SKM-1 treated with dmso at 0.1 percent for 144 hours (cell line): Measurements from ENCODE around the gene IRF1.
"Not testable (repeated sequence)": the region's sequence is repeated elsewhere in the genome, so short reads cannot be mapped to it uniquely, and the experiment has no call there.

ENCODE experiments used
- DNase-seq: peaks from one replicate; lab custom pipeline; 2025; ENCODE audit not compliant: unreplicated experiment; lab: John Stamatoyannopoulos, UW

Gene IRF1

DNA sequence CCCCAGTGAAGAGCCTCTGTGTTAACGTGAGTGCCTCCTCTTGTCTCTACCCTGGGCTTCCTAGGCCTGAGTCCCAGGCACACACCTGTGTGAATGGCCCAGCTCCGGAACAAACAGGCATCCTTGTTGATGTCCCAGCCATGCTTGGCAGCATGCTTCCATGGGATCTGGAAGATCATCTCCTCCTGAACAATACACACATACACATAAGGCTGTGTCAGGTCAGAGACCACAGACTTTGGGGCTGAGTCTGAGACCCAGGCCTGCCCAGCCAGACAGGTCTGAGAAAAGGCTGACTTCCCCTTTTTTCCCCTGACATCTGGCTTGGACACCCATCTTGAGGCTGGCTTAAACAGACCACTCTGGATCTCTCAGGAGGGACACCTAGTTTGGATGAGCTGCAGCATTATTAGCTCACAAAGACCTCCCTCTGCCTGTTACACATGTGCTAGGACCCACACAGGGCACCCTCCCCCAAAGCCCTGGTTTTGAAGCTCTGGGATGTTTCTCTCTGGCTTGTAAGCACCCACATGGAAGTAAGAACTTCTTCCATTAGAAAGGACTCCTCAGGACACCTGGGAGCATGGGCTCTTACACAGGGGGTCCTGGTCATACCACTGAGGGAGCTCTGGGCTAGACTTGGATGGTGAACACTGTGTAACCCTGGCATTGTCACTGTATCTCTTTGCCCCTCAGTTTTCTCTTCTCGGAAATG is 2.6 kb downstream of the IRF1 start:
- DNase-seq, result peak; percentile 17

DNA sequence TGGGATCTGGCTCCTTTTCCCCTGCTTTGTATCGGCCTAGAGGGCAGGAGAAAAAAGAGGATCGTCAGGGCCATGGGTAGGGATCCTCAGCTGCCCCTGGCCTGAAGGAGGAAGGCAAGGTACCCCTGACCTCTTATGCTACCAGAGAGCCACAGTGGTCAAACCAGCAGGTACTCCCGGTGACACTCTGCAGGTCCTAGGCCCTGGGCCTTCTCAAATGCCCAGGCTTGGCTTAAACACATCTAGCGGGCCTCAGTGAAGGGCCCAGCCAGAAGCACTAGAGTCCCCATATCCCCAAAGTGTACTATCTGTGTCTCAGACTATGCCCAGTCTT is 3.5 kb downstream of the IRF1 start:
- no peak for DNase-seq

DNA sequence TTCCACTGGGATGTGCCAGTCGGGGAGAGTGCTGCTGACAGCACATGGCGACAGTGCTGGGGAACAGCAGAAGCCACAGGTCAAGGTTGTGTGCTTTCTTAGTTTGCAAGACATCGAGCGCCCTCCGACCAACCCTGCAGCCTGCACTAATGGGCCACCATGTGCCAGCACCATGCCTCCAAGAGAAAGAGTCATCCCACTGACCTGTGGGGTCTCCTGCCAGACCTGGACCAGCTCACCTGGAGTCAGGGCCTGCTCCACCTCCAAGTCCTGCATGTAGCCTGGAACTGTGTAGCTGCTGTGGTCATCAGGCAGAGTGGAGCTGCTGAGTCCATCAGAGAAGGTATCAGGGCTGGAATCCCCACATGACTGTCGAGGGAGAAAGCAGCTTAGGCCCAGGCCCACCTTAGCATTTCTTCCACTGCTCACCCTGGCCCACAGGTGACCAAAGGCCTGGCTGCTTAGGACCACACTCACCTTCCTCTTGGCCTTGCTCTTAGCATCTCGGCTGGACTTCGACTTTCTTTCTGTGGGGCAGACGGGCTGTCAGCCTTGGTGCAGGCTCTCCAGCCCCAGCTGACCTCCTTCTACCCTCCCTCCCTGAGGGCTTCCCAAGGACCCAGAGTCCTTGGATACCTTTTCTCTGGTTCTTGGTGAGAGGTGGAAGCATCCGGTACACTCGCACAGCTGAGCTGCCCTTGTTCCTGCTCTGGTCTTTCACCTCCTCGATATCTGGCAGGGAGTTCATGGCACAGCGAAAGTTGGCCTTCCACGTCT is 4.1 kb downstream of the IRF1 start:
- no peak for DNase-seq

DNA sequence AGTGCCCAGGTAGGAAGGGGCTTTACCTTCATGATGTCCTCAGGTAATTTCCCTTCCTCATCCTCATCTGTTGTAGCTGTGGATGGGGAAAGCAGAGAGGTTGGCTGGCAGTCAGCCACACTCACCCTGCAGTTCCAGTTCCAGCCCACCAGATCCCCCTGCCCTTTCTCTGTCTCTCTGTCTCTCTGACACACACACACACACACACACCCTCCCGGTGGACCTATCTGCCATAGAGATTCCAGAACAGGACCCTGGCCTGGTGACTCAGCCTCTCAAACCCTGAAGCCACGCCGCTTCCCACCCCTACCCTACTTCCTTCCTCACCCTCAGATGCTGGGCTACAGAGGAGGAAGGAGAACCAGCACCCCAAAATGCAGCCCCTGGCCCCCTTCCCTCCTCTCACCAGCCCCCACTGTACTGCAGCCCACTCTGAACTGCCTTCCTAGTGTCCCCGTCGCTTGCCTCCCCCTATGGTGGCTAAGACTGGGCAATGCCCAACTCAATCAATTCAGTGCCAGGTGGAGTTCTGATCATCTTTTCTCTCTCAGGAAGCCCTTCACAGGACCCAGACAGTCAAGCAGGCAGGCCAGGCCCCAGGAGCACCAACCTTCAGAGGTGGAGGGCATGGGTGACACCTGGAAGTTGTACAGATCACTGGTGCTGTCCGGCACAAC is 4.8 kb downstream of the IRF1 start:
- DNase-seq, result no peak

DNA sequence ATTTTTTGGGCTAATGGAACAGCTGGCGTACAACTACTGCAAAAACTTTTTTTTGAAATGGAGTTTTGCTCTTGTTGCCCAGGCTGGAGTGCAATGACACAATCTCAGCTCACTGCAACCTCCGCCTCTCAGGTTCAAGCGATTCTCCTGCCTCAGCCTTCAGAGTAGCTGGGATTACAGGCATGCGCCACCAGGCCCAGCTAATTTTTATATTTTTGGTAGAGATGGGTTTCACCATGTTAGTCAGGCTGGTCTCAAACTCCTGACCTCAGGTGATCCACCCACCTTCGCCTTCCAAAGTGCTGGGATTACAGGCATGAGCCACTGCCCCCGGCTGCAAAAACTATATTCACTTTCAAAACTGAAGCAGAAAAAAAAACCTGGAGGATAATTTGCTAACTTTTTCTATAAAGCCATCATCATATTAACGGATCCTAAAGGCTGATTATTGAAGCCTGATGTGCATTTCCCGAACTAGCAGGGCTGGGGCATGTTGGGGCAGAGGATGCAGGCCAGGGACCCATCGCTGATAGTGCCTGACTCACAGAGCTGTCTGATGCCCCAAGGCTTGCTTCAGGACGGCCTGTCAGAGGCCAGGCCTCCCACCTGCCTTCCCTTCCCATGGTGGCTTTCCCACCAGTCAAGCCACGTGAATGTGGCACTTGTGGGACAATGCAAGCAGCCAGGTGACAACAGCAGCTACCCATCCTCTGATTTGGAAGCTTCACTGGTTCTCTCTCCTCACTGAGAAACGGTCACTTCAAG is 5.5 kb downstream of the IRF1 start:
- DNase-seq, result not testable (repeated sequence)

DNA sequence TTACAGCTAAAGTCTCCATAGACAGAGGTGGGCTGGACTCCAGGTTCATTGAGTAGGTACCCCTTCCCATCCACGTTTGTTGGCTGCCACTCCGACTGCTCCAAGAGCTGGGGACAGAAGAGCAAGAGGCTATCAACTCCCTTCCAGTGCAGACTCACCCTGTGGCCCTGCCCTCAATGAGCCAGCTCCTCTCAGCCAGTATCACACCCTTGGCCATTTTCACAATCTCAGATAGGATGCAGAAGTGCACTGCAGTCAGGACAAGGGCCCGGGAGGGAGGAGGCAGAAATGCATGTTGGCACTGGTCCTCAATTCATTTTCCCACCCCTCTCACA is 6.2 kb downstream of the IRF1 start:
- no peak for DNase-seq

DNA sequence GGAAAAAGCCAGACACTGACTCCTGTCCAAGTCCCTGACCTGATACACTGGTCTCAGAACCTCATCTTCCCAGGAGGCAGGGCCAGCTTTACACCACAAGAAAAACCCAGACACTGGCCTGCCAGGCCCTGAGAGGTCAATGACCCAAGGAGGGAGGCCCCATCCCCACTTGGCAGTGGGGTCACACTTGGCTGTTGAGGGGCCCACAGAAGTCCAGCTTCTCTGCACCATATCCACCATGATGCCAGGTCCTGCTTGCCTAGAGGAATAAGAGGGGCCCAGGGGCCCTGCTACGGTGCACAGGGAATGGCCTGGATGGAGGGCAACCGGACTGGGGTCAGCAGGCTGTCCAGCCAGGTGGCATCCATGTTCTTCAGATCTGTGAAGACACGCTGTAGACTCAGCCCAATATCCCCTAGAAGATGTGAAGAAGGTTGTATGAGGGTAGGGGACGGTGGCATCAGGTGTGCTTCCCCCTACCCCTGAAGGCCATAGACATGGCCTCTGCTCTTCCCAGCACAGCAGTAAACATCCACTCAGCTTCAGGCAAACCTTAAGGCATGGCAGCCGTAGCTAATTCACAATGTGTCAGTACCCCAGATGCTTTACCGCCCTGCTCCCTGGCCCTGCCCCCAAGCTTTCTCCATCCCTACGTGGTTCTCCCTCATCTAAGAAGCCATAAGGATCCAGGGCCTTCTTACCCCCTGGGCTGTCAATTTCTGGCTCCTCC is 6.7 kb downstream of the IRF1 start:
- DNase-seq, result no peak

DNA sequence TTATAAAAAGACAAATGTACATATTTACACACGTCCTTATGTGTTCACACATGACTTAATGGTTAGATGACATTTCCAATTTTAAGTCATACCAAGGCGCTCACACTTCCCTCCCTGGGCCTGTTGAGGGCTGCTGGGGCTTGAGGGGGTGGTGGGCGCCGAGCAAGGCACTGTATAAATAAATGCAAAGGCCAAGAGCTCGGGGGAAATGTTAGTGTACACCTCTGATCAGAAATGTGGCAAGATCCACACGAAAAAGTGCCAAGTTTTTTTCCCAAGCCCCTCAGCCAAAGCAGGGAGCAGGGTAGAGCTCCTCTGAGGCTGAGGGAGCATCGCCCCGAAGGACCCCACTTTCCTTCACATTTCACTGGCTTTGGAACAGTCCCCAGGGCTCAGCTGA is 7.5 kb downstream of the IRF1 start:
- no peak for DNase-seq

DNA sequence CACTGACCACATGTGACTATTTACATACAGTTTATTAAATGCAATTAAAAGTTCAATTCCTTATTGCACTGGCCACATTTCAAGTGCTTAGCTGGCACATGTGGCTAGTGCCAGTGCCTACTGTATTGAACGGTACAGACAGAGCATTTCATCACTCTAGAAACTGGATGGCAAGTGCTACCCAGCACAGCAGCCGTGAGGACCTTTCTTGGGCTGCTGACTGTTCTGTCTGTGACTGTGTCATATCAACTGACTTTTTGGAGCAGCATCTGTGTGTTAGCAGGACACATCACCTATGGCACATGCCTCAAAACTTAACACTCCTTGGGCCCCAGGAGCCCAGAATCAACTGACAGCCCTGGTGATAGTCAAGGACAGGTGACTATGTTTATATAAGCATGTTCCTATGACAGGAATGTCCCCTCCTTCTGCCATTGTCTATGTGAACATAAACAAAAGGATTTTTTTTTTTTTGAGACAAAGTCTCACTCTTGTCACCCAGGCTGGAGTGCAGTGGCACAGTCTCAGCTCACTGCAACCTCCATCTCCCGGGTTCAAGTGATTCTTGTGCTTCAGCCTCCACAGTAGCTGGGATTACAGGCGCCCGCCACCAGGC is 8.9 kb downstream of the IRF1 start:
- DNase-seq, result no peak

DNA sequence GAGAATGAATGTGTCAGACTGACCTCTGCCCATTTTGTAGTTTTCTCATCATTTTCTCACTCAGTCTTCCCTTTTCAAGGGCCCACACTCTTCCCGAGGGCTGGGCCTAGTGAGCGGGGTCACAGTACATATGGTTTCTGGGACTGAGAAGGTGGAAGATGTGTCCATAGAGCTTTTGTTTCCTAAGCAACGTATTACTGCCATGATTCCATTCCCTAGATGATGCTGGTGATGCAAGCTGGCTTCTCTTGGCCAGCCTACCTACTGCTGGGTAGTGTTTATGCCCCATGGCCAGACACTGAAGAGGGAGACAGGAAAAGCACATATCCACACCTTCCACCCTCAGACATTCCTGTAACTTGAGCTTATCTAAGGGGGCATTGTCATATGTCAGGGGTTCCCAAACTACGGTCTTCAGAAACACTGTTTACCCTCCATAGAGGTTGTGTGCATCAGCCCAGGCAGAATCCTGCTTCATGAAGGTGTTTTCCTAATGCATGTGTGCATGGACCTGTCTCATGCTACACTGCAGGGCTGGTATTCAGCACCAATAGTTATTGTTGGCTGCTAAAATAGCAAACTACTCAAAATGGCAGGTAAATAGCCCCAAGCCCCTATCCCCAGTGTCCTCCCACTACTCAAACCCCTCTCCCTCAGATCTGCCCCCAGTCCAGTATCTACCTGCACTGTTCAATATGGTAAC is 9.5 kb downstream of the IRF1 start:
- DNase-seq, result no peak

DNA sequence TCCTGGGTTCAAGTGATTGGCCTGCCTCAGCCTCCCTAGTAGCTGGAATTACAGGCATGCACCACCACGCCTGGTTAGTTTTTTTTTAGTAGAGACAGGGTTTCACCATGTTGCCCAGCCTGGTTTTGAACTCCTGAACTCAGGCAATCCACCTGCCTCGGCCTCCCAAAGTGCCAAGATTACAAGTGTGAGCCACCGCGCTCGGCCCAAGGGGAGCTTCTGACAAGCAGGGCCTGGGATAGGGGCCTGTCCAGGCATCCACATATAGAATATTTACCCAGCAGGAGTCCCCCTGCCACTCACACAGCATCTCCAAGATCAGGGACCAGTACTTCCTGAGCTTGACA is 10.1 kb downstream of the IRF1 start:
- no peak for DNase-seq

DNA sequence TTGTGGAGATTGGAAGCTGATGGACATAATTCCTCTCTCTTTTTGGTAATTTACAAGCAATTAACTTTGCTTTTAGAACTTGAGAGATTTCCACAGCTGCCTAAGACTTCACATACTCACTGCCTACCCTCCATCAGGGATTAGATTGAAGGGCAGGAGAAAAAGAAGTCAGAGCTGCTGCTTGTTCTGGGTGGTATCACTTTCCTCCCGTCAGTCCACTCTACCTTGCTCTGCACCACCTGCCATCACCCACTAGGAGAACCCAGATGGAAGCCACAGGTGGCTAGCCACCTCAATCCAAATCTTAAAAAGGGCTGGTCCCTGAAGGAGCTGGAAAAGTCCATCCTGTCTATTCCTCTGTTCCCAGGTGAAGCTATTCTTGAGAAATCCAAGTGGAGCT is 10.5 kb downstream of the IRF1 start:
- DNase-seq, result no peak

DNA sequence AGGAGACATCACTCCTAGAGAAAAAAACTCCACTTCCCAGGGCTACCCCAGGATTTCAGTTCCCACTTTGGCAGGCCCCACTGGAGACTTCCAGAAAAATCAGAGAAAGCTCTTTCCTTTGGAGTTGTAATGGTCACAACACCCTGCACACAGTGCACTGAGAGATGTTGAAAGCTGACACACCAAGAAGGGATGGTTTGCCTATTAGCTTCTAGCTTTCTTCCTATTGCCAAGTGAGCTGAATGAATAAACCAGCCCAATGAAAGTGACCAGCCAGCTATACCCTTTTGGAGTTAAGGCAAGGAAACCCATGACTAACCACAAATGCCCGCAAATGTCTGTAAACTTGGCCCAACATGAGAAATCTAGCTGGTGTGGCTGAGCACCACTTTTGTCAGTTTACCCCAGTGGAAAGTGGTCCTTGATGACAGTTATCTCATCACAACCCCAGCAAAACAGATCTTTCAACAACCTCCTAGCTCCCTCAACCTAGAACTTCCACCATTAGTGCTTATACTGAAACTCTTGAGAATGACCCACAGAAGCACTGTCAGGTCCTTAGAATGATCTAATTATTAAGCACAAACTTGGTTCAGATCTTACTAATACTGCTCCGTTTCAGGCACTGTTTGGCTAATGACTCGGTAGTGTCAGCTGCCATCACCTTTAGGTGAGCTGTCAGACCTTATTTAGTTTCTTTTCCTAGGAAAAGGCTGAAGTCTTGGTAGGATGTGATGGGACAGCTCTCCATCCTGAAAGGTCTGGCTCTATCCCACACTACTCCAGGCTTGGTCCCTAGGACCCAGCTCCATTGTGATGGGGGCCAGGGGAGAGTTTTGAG is 11.2 kb downstream of the IRF1 start:
- DNase-seq, result no peak

DNA sequence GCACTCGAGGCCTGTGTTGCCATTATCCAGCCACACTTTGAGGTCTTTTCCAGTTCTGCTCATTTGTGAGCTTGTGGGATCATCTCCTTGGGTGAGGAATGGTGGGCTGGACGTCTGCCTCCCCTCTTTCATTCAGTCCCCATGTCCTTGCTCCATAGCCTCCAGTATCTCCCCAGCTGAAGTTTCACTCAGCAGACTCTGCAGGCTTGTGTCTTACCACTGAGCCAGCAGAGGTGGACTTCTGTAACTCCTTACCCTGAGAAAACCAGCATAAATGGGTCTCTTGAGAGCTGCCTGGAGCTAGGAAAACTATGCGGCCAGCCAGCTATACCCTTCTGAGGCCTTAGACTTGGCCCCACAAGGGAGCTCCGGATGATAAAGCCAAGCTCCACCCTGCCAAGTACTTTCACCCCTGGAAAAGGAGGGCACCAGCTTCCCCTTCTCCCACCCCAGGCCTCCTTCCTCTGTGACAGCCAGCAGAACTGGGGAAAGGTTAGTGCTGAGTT is 12.2 kb downstream of the IRF1 start:
- no peak for DNase-seq

DNA sequence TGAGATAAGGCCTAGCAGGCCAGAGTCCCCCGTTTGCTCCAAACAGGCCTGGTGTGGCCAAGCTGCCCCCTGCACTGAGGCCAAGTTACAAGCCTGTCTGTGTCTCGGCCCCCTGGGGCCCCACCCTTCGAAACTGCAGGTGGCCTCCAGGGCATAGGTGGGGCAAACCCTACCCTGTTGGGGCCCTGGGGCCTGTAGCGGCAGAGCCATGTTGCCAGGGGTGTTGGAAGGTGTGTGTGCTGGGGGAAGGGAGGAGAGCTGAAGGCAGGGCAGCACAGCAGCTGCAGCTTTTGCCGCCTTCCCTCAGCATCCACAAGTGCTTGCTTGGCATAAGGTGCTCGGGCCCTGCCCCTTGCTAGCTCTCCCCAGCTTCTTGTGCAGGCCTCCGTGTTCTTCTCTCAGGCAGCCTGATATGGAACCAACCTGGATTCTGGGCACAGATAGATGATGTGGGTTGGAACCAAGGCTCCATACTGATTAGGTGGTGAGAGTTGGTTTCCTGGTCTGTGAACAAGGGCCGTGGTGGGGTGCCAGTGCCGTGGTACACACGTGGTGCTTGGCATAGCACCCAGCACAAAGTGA is 12.7 kb downstream of the IRF1 start:
- DNase-seq, result no peak

DNA sequence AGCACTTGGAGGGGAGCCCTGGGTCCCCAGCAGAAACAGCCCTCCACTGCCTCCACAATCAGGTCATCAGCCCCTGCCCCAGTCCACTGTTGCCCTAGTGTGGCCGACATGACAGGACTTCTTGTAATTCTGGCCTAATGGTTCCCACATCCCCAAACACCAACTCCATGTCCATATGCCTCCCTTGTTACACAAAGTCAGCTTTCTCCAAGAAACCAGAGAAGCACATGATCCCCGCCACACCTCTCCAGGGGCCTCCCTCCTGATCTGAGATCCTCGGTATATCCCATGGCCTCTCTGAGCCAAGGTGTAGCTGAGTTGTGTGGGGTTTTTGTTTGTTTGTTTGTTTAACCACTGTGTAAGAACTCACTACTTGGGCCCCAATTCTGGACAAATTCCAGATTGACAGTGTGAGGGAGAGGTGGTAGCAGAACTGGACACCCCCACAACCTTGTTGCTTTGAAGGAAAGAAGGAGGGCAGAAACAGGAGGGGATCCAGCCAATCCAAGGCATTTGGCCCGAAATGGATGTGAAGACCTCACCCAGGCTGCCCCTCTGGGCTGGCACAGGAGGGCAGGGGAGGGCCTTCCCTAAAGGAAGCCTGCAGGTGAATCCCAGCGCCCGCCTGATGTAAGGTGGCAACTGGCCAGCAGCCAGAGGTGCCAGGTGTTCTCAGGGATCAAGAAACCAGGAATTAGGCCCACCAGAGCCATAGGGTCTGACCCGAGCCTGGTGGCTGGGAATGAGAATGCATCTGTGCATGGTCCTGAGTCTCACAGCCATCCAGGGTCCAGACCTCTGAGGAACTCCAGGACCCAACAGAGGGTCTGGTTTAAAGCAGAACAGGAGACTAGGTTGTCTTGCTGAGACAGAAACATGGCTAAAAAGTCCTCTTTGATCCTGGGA is 13.4 kb downstream of the IRF1 start:
- DNase-seq, result no peak

DNA sequence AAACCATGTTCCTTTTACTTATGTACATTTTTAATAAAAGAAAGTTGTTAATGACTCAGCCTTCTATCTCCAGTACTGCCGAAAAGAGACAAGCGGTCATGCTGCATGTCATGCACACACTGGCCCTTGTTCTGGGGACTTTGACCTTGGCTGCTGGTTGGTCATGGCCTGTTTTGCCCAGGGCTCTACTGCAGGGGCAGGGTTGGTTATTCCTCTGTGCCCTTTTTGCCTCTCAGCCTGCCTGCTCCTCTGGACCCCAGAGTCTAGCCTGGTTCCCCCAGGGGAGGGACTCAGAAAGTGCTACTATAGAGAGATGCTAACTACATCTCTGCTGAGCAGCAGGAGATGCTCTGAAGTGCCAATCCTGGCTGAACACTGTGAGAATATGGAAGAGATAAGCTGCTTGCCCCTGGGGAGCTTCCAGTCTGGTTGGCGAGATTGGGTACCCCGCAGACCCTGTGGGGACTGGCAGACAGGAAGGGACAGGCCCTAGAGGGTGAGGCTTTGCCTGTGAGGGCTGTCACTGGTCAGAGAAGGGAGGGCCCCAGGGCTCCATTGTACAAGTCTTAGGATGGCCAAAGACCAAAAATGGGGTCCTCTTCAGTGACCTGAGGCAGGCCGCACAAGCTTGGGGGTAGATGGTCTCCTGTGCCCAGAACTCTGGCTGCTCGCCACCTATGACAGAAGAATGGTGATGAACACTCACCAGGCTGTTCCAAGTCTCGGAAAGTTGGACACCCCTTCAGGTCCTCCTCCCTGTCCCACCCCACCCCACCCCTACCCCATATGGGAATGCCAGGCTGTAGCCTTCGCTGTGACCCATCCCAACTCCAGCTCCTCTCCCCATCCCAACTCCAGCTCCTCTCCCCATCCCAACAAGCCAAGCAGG is 14.3 kb downstream of the IRF1 start:
- DNase-seq, result no peak
